ENCODE measurements around the gene VWA5B1.
A peak's percentile ranks its signal among the peaks of the same experiment; 100 is the strongest.

VWA5B1 gene

DNA sequence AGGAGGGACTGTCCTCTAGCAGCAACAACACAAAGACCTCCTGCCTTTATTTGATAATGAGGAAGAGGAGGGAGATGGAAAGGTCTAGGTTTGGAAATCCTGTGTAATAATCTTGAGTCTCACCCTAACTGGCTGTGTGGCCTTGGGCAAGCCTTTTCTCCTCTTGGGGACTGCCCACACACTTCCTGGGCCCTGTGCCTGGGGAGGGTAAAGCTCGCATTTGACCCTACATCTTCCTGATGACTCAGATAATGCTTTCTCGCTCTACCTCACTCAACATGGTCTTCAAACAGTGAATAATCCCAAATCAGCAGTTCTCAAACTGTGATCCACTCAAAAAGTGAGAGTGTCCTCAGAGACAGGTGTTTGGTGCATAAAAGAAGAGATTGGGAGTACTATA lies 81.2 kb downstream of the VWA5B1 start:
- TF ChIP-seq JUND (IDR thresholded peaks at IDR 0.05; ENCODE audit: low read depth) = no peak
- in situ Hi-C loops (cut with HindIII; ENCODE audit: low pct_unique_long_range_greater_than_20kb, low sequenced_read_pairs) = no loop called here
- no peak for DNase-seq (ENCODE audit: low read depth in 1 of 2, low spot score in 1 of 2)

DNA sequence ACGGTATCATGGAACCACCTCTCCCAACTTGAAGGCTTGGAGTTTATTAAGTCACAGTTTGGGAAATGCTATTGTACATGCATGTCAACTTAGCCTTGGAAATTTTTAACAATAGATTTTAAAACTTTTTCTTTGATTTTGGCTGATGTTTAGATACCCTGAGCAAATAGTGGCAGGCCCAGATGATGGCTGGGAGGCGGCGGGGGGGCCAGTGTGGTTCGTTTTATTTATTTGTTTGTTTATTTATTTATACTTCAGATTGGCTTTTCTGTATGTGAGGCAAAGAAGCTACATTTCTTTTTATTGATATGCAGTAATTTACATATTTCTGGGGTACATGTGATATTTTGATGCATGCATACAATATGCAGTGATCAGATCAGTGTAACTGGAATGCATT lies 82.0 kb downstream of the VWA5B1 start:
- in situ Hi-C loops (cut with HindIII; ENCODE audit: low pct_unique_long_range_greater_than_20kb, low sequenced_read_pairs) = no loop called here
- TF ChIP-seq JUND (IDR thresholded peaks at IDR 0.05; ENCODE audit: low read depth) = no peak
- DNase-seq (ENCODE audit: low read depth in 1 of 2, low spot score in 1 of 2) = no peak

DNA sequence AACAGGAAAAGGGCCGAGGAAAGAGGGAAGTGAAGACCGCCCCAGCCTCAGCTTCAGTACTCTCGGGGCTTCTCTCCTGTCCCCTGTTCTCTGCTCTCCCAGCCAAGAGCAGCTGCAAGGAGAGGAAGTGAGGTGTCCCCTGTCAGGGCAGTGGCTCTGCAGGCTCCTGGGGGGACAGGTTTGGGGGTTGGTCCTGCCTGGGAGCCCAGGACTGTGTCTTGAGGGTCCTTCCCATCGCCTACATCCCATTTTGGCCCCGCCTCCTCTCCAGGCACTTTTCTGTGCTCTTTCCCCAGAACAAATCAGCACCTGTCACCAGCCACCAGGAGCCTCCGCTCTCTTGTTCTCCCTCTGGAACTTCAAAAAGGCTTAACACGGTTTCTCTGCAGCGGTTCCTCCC lies 82.6 kb downstream of the VWA5B1 start:
- in situ Hi-C loops (cut with HindIII; ENCODE audit: low pct_unique_long_range_greater_than_20kb, low sequenced_read_pairs) = no loop called here
- no peak for TF ChIP-seq JUND (IDR thresholded peaks at IDR 0.05; ENCODE audit: low read depth)
- no peak for DNase-seq (ENCODE audit: low read depth in 1 of 2, low spot score in 1 of 2)

DNA sequence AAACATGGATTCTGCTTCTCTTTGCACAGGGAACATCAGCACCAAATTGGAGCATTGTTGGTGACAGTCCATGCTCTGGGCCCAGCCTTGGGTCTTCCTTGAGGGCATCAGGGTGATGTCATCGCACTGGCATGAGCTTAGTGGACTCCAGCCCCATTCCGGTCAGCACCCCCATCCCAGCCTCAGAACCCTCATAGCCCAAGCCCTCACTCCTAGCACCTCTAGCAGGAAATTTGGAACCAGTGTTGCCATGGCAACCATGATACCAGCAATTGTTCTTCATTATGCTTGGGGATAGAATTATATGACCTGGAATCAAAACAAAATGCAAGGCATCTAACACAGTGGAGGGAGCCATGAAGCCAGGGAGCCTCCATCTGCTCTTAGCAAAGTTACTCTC lies 83.1 kb downstream of the VWA5B1 start:
- no peak for DNase-seq (ENCODE audit: low read depth in 1 of 2, low spot score in 1 of 2)
- TF ChIP-seq JUND (IDR thresholded peaks at IDR 0.05; ENCODE audit: low read depth) = no peak
- in situ Hi-C loops (cut with HindIII; ENCODE audit: low pct_unique_long_range_greater_than_20kb, low sequenced_read_pairs) = no loop called here

DNA sequence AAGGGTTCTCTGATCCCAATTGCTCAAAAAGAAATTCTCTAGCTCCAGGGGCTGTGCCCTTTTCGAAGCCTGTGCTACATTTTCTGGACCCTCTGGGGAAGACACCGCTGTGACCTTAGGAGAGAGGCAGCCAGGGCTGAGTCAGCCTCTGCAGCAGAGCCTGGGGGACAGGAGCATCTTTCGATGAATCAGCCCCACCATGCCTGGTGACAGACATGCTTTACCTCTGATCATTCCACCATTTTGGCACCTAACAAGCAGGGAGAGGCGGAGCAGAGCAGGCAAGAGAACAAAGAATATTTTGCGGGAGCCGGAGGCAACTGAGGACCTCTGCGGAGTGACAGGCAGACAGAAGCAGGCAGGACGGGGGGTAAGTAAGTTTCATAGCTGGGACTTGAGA lies 84.9 kb downstream of the VWA5B1 start:
- no peak for TF ChIP-seq JUND (IDR thresholded peaks at IDR 0.05; ENCODE audit: low read depth)
- in situ Hi-C loops (cut with HindIII; ENCODE audit: low pct_unique_long_range_greater_than_20kb, low sequenced_read_pairs) = no loop called here
- no peak for DNase-seq (ENCODE audit: low read depth in 1 of 2, low spot score in 1 of 2)

DNA sequence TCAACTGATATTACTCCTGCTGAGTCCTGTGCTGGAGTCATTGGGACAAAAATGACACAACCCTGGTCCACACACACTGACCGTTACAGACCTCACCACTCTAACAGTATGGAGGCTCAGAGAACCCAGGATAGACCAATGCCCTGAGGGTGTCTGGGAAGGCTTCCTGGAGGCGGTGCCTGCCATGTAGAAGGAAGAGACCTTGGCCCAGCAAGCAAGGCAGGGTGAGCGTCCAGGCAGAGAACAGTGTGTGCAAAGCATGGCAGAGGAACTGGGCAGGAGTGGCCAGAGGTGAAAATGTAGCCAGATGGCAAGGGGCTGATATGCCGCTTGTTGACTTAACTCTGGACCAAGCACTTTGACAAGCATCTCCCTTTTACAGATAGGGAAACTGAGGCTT lies 85.5 kb downstream of the VWA5B1 start:
- in situ Hi-C loops (cut with HindIII; ENCODE audit: low pct_unique_long_range_greater_than_20kb, low sequenced_read_pairs) = no loop called here
- no peak for TF ChIP-seq JUND (IDR thresholded peaks at IDR 0.05; ENCODE audit: low read depth)
- DNase-seq (ENCODE audit: low read depth in 1 of 2, low spot score in 1 of 2) = no peak

DNA sequence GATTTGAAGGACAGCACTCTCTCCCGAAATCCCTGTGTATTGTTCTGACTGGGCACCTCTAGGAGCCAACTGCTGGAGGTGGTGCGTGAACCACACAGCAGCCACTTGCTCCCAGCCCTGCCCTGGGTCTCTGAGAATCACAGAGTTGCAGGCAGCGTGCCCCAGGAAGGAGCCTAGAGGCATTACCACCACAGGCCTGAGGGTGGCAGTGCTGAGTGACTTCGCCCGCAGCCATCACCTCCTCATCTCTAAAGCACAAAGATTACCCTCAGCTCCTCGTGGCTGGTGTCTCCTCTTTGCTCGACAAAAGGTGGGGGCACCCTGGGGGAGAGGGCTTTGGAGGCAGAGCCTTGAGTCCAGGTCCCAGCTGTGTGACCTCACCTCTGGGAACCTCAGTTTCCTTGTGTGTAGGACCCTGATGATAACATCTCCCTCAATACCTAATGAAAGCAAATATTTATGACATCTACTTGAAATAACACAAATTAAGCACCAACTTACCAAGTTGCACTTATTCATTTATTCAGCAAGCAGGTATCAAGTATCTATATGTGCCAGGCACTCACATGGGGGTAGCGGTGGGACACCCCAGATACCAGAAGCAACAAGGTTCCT lies 86.3 kb downstream of the VWA5B1 start:
- peak in 1 of 2 experiments; percentile 28 for DNase-seq (ENCODE audit: low read depth in 1 of 2, low spot score in 1 of 2)
- no peak for TF ChIP-seq JUND (IDR thresholded peaks at IDR 0.05; ENCODE audit: low read depth)
- in situ Hi-C loops (cut with HindIII; ENCODE audit: low pct_unique_long_range_greater_than_20kb, low sequenced_read_pairs) = no loop called here

DNA sequence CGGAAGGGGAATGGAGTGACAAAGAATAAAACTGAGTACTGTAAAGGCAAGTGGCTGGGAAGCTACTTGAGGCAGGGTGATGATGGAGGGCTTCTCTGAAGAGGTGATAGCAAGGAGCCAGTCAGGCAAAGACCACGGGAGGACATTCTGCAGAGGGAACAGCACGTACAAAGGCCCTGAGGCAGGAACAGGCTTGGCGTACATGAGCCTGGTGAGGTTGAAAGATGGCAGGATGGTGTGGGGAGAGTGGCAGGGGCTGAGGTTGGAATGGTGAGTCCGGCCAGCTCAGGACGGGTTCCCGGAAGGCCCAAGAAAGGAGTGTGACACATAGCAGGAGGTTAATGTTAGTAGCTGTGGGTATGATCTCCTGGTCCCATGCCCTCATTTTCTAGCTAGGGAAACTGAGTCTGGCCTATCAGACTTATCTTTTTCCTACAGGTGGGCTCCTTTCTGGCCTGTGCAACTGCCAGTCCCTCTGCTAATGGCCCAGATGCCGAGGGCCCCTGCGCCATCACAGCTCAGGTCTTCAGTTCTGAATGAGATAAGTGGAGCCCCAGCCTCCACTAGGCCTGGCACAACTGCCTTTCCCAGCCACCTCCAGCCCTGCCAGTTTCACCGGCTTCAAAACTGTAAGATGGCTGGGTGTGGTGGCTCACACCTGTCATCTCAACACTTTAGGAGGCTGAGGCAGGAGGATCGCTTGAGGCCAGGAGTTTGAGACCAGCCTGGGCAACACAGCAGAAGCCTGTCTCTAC lies 87.0 kb downstream of the VWA5B1 start:
- DNase-seq (ENCODE audit: low read depth in 1 of 2, low spot score in 1 of 2) = no peak
- in situ Hi-C loops (cut with HindIII; ENCODE audit: low pct_unique_long_range_greater_than_20kb, low sequenced_read_pairs) = no loop called here

DNA sequence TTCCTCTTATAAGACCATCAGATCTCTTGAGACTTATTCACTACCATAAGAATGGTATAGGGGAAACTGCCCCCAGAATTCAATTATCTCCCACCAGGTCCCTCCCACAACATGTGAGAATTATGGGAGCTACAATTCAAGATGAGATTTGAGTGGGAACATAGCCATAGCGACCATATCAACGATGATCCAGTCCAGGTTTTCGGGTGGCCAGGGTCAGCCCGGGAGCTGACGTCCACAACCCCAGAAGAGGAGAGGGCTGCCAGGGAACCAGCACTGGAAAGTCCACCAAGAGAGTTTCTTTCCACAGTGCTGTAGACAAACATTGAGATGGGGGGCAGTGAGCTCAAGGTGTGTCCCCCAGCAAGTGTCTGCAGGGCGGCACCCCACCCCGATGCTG lies 88.4 kb downstream of the VWA5B1 start:
- TF ChIP-seq JUND (IDR thresholded peaks at IDR 0.05; ENCODE audit: low read depth) = no peak
- in situ Hi-C loops (cut with HindIII; ENCODE audit: low pct_unique_long_range_greater_than_20kb, low sequenced_read_pairs) = no loop called here
- no peak for DNase-seq (ENCODE audit: low read depth in 1 of 2, low spot score in 1 of 2)

More for the DNA sequence above, 87.0 kb downstream of the VWA5B1 start:
- TF ChIP-seq JUND (IDR thresholded peaks at IDR 0.05; ENCODE audit: low read depth) = no peak

DNA sequence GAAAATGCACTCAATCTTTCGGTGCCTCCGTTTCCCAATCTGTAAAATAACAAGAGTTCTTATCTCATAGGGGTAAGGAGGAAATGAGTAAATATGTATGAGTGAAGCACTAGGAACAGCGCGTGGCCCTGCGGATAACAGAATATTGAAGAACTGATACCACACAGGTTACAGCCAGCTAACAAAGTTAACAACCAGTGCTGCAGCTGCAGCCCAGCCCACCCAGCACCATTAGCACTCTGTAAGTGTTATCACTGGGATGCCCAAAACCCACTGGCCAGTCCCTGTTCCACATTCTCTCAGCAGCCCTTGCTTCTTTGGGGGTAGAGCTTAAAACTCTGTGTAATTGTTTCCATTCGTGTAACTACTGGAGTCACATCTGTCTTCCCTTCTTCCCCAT lies 89.5 kb downstream of the VWA5B1 start:
- DNase-seq (ENCODE audit: low read depth in 1 of 2, low spot score in 1 of 2) = no peak

DNA sequence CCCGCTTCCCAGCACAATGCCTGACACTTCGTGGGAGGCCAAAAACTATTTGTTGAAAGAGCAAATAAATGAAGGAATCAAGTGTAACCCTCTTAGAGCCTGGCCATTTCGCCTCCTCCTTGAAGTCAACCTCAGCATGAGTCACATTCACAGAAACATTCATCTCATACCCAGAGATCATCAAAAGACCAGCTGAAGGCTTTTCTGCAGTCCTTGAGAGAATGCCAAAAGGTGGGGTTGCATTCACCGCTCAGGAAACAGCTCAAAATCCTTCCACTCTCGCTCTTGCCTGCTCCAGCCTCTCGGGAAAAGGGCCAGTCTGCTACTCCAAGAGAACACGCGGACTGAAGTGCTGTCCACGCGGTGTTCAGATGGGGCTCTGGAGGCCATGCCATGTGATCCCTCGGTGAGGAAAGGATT lies 90.0 kb downstream of the VWA5B1 start:
- in situ Hi-C loops (cut with HindIII; ENCODE audit: low pct_unique_long_range_greater_than_20kb, low sequenced_read_pairs) = no loop called here
- no peak for TF ChIP-seq JUND (IDR thresholded peaks at IDR 0.05; ENCODE audit: low read depth)
- DNase-seq (ENCODE audit: low read depth in 1 of 2, low spot score in 1 of 2) = no peak

More for the DNA sequence above, 89.5 kb downstream of the VWA5B1 start:
- no peak for TF ChIP-seq JUND (IDR thresholded peaks at IDR 0.05; ENCODE audit: low read depth)
- in situ Hi-C loops (cut with HindIII; ENCODE audit: low pct_unique_long_range_greater_than_20kb, low sequenced_read_pairs) = no loop called here

DNA sequence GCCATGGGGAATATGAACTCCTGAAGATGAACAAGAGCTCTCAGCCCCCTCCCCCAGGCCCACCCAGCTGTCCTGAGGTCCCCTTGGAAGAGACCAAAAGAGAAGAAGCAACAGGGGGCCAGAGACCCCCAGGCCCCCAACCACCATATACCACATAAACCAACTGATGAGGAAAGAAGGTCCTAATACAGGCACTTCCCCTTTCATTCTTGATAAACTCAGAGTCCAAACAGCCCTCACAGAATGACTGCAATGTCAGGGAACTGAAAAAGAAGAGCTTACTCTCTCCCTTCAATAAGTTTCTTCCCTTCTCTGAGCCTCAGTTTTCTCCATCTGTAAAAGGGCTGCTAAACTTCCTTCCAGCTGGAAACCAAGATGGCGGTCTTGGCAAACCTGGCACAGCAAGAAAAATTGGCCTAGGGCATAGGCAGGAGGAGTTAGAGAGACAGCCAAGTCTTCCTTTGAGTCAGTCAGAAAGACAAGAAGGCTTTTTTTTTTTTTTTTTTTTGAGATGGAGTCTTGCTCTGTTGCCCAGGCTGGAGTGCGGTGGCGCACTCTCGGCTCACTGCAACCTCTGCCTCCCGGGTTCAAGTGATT lies 90.5 kb downstream of the VWA5B1 start:
- no peak for TF ChIP-seq JUND (IDR thresholded peaks at IDR 0.05; ENCODE audit: low read depth)
- in situ Hi-C loops (cut with HindIII; ENCODE audit: low pct_unique_long_range_greater_than_20kb, low sequenced_read_pairs) = no loop called here
- DNase-seq (ENCODE audit: low read depth in 1 of 2, low spot score in 1 of 2) = no peak

DNA sequence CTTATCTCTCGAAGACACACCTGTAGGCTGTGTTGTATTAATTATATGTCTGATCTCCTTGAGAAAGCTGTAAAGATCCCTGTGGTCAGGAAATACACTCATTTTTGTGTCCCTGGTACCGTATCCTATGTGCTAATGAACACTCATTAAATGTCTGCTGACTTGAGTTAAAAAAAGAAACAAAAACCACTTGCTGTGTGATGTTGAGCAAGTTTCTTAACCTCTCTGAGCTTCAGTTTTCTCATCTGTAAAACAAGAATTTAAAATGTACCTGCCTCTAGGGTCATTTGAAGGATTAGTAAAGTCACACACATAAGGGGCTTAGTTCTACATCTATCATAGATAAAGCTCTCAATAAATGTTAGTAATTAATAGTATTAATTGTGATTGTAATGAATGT lies 91.3 kb downstream of the VWA5B1 start:
- no peak for DNase-seq (ENCODE audit: low read depth in 1 of 2, low spot score in 1 of 2)
- in situ Hi-C loops (cut with HindIII; ENCODE audit: low pct_unique_long_range_greater_than_20kb, low sequenced_read_pairs) = no loop called here
- no peak for TF ChIP-seq JUND (IDR thresholded peaks at IDR 0.05; ENCODE audit: low read depth)

Measured in T47D (cell line).